ENCODE data around the gene SLC38A6. TPM values are rescaled to one million over a fixed set of nuclear protein-coding genes. Genes with fewer than 3 reads are reported as not detected.
A peak's percentile ranks its signal among the peaks of the same experiment; 100 is the strongest.

The SLC38A6 gene
- total and polyA plus RNA-seq, 9 of the 15 experiments (the other 6 are each of a cell fraction or from before 2014, with no cell fraction given): 9.8 to 40.3 (median 17.6) TPM

DNA sequence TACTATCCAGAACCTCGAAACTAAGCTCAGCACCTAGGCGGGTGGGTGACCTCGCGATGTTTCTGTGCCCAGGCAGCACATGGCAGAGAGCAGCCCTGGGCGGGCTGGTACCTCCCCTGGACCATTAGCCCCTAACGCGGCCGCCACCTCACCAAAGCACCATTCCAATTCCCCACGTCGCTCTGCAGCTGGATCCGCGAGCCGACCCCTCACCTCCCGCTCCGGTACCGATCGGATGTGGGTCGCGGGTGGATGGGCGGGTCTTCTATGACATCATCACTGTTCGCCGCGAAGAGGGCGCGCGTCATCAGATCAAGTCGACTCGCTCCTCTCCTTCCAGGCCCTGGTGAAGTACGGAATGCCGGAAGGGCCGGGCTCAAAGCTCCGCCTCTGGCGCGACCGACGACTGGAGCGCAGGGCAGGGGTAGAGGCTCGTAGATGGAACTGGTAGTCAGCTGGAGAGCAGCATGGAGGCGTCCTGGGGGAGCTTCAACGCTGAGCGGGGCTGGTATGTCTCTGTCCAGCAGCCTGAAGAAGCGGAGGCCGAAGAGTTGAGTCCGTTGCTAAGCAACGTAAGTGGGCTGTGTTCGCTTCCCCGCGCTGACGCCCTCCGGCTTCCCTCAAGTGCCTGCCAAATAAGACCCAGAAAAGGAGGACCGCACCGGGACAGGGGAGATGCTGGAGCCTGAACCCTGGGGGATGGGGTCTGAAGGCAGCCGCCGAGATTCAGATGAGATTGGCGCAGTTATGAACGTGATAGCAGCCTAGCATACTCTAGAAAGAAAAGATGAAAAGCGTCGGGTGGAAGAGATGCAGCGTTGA, at the start of gene SLC38A6, which contains the start of gene TRMT5 (continued):
- TF ChIP-seq PTRF (tag; IDR thresholded peaks at IDR 0.05) (no peak), ZNF124 (CRISPR knock-in tag; IDR thresholded peaks at IDR 0.05) (no peak), MCM5 (IDR thresholded peaks at IDR 0.05; ENCODE audit: low read depth) (no peak), HDAC8 (tag; IDR thresholded peaks at IDR 0.05) (no peak), PHF20 (IDR thresholded peaks at IDR 0.05; ENCODE audit: partially characterized antibody) (peak; percentile 65), NCOR1 (IDR thresholded peaks at IDR 0.05) (no peak), MTA2 (IDR thresholded peaks at IDR 0.05; ENCODE audit: low read depth) (no peak), MECOM (CRISPR knock-in tag; IDR thresholded peaks at IDR 0.05) (no peak), ETV5 (CRISPR knock-in tag; IDR thresholded peaks at IDR 0.05; ENCODE audit: low read depth) (no peak; the same call in 1 of the 2 replicates), CBX3 (IDR thresholded peaks at IDR 0.05; ENCODE audit: borderline replicate concordance in 1 of 2, low read length in 2 of 2) (peak in 1 of 2 experiments; percentile 57; a peak in 1 of 3 replicates), MYNN (IDR thresholded peaks at IDR 0.05) (0 out of 2 replicates have a peak, but pooled peaks have one; percentile 18), MYNN (CRISPR knock-in tag; IDR thresholded peaks at IDR 0.05) (no peak)
- TF ChIP-seq, protein P1, sequence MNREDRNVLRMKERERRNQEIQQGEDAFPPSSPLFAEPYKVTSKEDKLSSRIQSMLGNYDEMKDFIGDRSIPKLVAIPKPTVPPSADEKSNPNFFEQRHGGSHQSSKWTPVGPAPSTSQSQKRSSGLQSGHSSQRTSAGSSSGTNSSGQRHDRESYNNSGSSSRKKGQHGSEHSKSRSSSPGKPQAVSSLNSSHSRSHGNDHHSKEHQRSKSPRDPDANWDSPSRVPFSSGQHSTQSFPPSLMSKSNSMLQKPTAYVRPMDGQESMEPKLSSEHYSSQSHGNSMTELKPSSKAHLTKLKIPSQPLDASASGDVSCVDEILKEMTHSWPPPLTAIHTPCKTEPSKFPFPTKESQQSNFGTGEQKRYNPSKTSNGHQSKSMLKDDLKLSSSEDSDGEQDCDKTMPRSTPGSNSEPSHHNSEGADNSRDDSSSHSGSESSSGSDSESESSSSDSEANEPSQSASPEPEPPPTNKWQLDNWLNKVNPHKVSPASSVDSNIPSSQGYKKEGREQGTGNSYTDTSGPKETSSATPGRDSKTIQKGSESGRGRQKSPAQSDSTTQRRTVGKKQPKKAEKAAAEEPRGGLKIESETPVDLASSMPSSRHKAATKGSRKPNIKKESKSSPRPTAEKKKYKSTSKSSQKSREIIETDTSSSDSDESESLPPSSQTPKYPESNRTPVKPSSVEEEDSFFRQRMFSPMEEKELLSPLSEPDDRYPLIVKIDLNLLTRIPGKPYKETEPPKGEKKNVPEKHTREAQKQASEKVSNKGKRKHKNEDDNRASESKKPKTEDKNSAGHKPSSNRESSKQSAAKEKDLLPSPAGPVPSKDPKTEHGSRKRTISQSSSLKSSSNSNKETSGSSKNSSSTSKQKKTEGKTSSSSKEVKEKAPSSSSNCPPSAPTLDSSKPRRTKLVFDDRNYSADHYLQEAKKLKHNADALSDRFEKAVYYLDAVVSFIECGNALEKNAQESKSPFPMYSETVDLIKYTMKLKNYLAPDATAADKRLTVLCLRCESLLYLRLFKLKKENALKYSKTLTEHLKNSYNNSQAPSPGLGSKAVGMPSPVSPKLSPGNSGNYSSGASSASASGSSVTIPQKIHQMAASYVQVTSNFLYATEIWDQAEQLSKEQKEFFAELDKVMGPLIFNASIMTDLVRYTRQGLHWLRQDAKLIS (CRISPR knock-in tag; IDR thresholded peaks at IDR 0.05): 0 out of 2 replicates have a peak, but pooled peaks have one; percentile 29
- TF ChIP-seq, protein P2, sequence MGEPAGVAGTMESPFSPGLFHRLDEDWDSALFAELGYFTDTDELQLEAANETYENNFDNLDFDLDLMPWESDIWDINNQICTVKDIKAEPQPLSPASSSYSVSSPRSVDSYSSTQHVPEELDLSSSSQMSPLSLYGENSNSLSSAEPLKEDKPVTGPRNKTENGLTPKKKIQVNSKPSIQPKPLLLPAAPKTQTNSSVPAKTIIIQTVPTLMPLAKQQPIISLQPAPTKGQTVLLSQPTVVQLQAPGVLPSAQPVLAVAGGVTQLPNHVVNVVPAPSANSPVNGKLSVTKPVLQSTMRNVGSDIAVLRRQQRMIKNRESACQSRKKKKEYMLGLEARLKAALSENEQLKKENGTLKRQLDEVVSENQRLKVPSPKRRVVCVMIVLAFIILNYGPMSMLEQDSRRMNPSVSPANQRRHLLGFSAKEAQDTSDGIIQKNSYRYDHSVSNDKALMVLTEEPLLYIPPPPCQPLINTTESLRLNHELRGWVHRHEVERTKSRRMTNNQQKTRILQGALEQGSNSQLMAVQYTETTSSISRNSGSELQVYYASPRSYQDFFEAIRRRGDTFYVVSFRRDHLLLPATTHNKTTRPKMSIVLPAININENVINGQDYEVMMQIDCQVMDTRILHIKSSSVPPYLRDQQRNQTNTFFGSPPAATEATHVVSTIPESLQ (CRISPR knock-in tag; IDR thresholded peaks at IDR 0.05): no peak
- TF ChIP-seq, protein P3, sequence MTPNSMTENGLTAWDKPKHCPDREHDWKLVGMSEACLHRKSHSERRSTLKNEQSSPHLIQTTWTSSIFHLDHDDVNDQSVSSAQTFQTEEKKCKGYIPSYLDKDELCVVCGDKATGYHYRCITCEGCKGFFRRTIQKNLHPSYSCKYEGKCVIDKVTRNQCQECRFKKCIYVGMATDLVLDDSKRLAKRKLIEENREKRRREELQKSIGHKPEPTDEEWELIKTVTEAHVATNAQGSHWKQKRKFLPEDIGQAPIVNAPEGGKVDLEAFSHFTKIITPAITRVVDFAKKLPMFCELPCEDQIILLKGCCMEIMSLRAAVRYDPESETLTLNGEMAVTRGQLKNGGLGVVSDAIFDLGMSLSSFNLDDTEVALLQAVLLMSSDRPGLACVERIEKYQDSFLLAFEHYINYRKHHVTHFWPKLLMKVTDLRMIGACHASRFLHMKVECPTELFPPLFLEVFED (CRISPR knock-in tag; conservative IDR thresholded peaks at IDR 0.05): 0 out of 2 replicates have a peak, but pooled peaks have one; percentile 14
- TF ChIP-seq, protein P4, sequence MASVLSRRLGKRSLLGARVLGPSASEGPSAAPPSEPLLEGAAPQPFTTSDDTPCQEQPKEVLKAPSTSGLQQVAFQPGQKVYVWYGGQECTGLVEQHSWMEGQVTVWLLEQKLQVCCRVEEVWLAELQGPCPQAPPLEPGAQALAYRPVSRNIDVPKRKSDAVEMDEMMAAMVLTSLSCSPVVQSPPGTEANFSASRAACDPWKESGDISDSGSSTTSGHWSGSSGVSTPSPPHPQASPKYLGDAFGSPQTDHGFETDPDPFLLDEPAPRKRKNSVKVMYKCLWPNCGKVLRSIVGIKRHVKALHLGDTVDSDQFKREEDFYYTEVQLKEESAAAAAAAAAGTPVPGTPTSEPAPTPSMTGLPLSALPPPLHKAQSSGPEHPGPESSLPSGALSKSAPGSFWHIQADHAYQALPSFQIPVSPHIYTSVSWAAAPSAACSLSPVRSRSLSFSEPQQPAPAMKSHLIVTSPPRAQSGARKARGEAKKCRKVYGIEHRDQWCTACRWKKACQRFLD (CRISPR knock-in tag; IDR thresholded peaks at IDR 0.05): peak; percentile 62; the same call in 1 of the 2 replicates
- TF ChIP-seq, protein P5, sequence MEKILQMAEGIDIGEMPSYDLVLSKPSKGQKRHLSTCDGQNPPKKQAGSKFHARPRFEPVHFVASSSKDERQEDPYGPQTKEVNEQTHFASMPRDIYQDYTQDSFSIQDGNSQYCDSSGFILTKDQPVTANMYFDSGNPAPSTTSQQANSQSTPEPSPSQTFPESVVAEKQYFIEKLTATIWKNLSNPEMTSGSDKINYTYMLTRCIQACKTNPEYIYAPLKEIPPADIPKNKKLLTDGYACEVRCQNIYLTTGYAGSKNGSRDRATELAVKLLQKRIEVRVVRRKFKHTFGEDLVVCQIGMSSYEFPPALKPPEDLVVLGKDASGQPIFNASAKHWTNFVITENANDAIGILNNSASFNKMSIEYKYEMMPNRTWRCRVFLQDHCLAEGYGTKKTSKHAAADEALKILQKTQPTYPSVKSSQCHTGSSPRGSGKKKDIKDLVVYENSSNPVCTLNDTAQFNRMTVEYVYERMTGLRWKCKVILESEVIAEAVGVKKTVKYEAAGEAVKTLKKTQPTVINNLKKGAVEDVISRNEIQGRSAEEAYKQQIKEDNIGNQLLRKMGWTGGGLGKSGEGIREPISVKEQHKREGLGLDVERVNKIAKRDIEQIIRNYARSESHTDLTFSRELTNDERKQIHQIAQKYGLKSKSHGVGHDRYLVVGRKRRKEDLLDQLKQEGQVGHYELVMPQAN (IDR thresholded peaks at IDR 0.05; ENCODE audit: borderline replicate concordance): peak; percentile 93

Data from K562 (cell line).